Chondrocyte (in vitro differentiated cells): ENCODE measurements around the gene CAST. TPM values are rescaled to one million over a fixed set of nuclear protein-coding genes. Genes with fewer than 3 reads are reported as not detected.

Experiments
- DNase-seq: peaks from one replicate; pipeline ENCODE4 v3.0.0; 2021; ENCODE audit warnings: mixed read lengths, low spot score
- H3K27ac Mint-ChIP-seq: one replicate; pipeline ENCODE4 v1.8.0; 2021; ENCODE audit warnings: mild to moderate bottlenecking, moderate library complexity, mixed read lengths; ENCODE audit not compliant: unreplicated experiment
- H3K27me3 Mint-ChIP-seq: 2 replicates; pipeline ENCODE4 v1.8.0; 2021; ENCODE audit warnings: low read depth, mixed read lengths
- H3K36me3 Mint-ChIP-seq: 2 replicates; pipeline ENCODE4 v1.8.0; 2021; ENCODE audit warnings: low read depth, mixed read lengths
- H3K4me1 Mint-ChIP-seq: 2 replicates; pipeline ENCODE4 v1.8.0; 2021; ENCODE audit warnings: low read depth, mild to moderate bottlenecking, mixed read lengths
- H3K4me3 Mint-ChIP-seq: one replicate; pipeline ENCODE4 v1.8.0; 2021; ENCODE audit warnings: mild to moderate bottlenecking, moderate library complexity, mixed read lengths; ENCODE audit not compliant: unreplicated experiment
- H3K9me3 Mint-ChIP-seq: 2 replicates; pipeline ENCODE4 v1.8.0; 2021; ENCODE audit warnings: low read depth, mixed read lengths
- total RNA-seq: library from RNA; stranded (reverse); gene quantifications from 3 replicates; pipeline ENCODE4 v1.2.1, GENCODE V29; 2021
- TF ChIP-seq, protein P1 (sequence below): fragments of 200-600 bp; sonication (generic); IDR thresholded peaks from 2 replicates; pipeline ENCODE4 v1.5.0; 2021; ENCODE audit warnings: antibody characterized with exemption, mild to moderate bottlenecking, moderate library complexity

The CAST gene
- total RNA-seq, 1 donor from 2014 or later, result 131 TPM

DNA sequence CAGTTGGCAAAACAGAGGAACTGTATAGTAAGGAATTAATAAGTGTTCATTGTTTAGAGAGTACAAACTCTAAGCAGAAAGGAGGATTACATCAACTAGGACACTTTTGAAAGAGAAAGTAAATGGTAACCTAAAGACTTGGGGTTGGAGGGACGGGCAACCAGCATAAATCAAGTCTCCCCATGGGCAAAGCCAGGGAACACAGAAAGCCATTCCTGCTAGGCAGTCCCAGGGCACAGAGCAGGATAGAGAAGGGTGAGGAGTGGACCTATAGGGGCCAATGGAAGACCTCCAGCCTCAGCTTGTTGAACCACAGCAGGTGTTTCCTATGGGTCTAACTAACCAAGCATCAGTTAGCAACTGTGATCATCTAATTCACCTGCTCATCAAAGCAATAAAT lies 154.8 kb downstream of the CAST start:
- H3K9me3 Mint-ChIP-seq, result no peaks in the 10 kb centered on the region

DNA sequence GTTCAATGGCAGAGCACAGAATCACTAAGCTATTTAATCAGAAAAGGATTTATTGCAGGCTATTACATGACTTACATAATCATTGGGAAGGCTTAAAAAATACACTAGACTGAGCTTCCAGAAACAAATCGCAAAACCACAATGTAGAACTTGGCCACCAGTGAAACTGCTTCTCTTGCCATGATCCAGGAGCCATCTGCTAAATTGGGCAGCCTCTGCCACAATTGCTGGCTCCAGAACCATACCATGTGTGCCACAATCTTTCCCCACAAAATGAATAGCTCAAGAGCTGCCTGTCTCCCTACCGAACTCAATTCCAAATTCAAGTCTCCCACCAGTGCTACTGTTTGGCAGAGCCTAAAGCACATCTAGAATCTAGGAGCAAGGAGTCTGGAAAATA lies 155.3 kb downstream of the CAST start:
- no peaks in the 10 kb centered on the region for H3K27me3 Mint-ChIP-seq

More for the DNA sequence above, 154.8 kb downstream of the CAST start:
- Mint-ChIP-seq H3K4me1 (peaks cover 10% of the 10 kb centered on the region), H3K27me3 (no peaks in the 10 kb centered on the region), H3K27ac (no peak overlapping the region), H3K4me3 (no peak overlapping the region), H3K36me3 (no peaks in the 10 kb centered on the region)
- DNase-seq, result no peak
- TF ChIP-seq, protein P1, sequence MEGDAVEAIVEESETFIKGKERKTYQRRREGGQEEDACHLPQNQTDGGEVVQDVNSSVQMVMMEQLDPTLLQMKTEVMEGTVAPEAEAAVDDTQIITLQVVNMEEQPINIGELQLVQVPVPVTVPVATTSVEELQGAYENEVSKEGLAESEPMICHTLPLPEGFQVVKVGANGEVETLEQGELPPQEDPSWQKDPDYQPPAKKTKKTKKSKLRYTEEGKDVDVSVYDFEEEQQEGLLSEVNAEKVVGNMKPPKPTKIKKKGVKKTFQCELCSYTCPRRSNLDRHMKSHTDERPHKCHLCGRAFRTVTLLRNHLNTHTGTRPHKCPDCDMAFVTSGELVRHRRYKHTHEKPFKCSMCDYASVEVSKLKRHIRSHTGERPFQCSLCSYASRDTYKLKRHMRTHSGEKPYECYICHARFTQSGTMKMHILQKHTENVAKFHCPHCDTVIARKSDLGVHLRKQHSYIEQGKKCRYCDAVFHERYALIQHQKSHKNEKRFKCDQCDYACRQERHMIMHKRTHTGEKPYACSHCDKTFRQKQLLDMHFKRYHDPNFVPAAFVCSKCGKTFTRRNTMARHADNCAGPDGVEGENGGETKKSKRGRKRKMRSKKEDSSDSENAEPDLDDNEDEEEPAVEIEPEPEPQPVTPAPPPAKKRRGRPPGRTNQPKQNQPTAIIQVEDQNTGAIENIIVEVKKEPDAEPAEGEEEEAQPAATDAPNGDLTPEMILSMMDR, result no peak

GRCh38 chr5:96818125-96818788 lies 156.1 kb downstream of the CAST start:
- H3K4me1 Mint-ChIP-seq, result peaks cover 10% of the 10 kb centered on the region
- no peaks in the 10 kb centered on the region for H3K36me3 Mint-ChIP-seq
- no peak overlapping the region for H3K4me3 Mint-ChIP-seq

More for the DNA sequence above, 155.3 kb downstream of the CAST start:
- Mint-ChIP-seq H3K4me1 (peaks cover 10% of the 10 kb centered on the region), H3K9me3 (no peaks in the 10 kb centered on the region), H3K4me3 (no peak overlapping the region), H3K27ac (no peak overlapping the region), H3K36me3 (no peaks in the 10 kb centered on the region)
- TF ChIP-seq, protein P1, result no peak
- no peak for DNase-seq

DNA sequence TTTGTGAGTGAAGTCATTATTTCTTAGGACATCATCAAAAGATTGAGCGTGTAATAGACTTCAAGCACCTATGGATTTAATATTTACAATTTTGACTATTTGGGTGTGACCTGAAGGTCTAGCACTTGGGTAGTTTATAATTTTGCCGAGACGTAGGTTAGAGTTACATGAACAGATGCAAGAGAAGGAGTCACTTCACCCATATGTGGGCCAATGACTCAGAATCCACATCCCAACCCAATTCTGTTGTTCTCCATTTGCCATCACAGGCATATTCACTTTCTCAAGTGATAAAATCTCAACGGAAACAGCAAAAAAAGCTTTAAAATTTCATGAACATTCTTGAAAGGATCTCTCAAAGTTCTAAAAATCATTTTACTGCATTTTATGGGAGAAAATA lies 157.6 kb downstream of the CAST start:
- Mint-ChIP-seq H3K27ac (no peak overlapping the region), H3K27me3 (no peaks in the 10 kb centered on the region), H3K4me1 (peaks cover 21% of the 10 kb centered on the region), H3K4me3 (no peak overlapping the region), H3K36me3 (no peaks in the 10 kb centered on the region), H3K9me3 (no peaks in the 10 kb centered on the region)
- no peak for DNase-seq
- TF ChIP-seq, protein P1, result no peak

More at GRCh38 chr5:96818125-96818788, 156.1 kb downstream of the CAST start:
- TF ChIP-seq, protein P1, result no peak
- H3K9me3 Mint-ChIP-seq, result no peaks in the 10 kb centered on the region
- no peak overlapping the region for H3K27ac Mint-ChIP-seq
- no peaks in the 10 kb centered on the region for H3K27me3 Mint-ChIP-seq
- DNase-seq, result no peak

GRCh38 chr5:96821260-96821916 lies 159.2 kb downstream of the CAST start:
- DNase-seq, result no peak
- Mint-ChIP-seq H3K27me3 (no peaks in the 10 kb centered on the region), H3K4me1 (peaks cover 21% of the 10 kb centered on the region), H3K4me3 (no peak overlapping the region), H3K36me3 (no peaks in the 10 kb centered on the region), H3K27ac (peak overlapping the region; percentile 68), H3K9me3 (no peaks in the 10 kb centered on the region)
- TF ChIP-seq, protein P1, result no peak
